ENCODE measurements around the gene TEX35. TPM values are rescaled to one million over a fixed set of nuclear protein-coding genes. Genes with fewer than 3 reads are reported as not detected.

Gene TEX35
- total and polyA plus RNA-seq, 4 donors, result not detected

DNA sequence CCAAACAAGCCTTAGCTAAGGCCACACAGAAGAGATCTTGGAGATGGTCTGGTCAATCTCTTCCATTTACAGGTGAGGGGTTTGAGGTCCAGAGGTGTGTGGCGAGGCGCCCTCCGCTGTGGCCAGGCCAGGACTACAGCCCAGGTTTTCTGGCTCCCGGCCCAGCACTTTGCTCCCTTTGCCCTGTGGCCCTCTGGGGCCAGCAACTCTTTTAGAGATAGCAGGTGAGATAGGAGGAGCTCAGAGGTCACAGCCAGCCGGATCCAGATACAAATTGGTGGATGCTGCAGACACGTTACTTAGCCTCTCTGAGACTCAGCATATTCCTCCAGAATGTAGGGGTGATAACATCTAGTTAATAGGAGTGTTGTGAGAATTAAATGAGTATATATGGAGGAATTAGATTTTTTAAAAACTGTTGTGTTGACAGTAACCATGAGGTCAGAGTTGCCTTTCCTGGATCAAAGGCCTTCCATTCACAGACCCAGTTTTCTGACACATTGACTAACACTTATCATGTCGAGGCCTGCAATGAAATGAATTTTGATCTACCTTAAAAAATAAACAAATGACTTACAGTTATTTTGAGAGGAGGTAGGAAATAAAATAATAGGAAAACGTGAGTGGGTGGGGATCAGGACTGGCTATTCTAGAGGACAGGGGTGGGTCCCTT is 16.6 kb downstream of the TEX35 start:
- no peak overlapping the region for H3K27ac ChIP-seq (ENCODE audit: low read depth in 1 of 2, low read length in 2 of 2)
- TF ChIP-seq HNF4A (conservative IDR thresholded peaks at IDR 0.05), result peak; percentile 87 to 93
- TF ChIP-seq, protein P1, sequence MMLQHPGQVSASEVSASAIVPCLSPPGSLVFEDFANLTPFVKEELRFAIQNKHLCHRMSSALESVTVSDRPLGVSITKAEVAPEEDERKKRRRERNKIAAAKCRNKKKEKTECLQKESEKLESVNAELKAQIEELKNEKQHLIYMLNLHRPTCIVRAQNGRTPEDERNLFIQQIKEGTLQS (IDR thresholded peaks at IDR 0.05), result no peak
- no peak for TF ChIP-seq FOXA1 (IDR thresholded peaks at IDR 0.05)
- peak; percentile 67 to 73 for TF ChIP-seq RAD21 (IDR thresholded peaks at IDR 0.05)
- TF ChIP-seq SP1 (IDR thresholded peaks at IDR 0.05), result peak; percentile 57
- TF ChIP-seq, protein P2, sequence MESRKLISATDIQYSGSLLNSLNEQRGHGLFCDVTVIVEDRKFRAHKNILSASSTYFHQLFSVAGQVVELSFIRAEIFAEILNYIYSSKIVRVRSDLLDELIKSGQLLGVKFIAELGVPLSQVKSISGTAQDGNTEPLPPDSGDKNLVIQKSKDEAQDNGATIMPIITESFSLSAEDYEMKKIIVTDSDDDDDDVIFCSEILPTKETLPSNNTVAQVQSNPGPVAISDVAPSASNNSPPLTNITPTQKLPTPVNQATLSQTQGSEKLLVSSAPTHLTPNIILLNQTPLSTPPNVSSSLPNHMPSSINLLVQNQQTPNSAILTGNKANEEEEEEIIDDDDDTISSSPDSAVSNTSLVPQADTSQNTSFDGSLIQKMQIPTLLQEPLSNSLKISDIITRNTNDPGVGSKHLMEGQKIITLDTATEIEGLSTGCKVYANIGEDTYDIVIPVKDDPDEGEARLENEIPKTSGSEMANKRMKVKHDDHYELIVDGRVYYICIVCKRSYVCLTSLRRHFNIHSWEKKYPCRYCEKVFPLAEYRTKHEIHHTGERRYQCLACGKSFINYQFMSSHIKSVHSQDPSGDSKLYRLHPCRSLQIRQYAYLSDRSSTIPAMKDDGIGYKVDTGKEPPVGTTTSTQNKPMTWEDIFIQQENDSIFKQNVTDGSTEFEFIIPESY (IDR thresholded peaks at IDR 0.05), result no peak
- TF ChIP-seq FOXA2 (IDR thresholded peaks at IDR 0.05), result no peak
- no peak for TF ChIP-seq TAF1 (conservative IDR thresholded peaks at IDR 0.05)
- TF ChIP-seq, protein P3, sequence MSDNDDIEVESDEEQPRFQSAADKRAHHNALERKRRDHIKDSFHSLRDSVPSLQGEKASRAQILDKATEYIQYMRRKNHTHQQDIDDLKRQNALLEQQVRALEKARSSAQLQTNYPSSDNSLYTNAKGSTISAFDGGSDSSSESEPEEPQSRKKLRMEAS (IDR thresholded peaks at IDR 0.05), result peak; percentile 34
- TF ChIP-seq, protein P4, sequence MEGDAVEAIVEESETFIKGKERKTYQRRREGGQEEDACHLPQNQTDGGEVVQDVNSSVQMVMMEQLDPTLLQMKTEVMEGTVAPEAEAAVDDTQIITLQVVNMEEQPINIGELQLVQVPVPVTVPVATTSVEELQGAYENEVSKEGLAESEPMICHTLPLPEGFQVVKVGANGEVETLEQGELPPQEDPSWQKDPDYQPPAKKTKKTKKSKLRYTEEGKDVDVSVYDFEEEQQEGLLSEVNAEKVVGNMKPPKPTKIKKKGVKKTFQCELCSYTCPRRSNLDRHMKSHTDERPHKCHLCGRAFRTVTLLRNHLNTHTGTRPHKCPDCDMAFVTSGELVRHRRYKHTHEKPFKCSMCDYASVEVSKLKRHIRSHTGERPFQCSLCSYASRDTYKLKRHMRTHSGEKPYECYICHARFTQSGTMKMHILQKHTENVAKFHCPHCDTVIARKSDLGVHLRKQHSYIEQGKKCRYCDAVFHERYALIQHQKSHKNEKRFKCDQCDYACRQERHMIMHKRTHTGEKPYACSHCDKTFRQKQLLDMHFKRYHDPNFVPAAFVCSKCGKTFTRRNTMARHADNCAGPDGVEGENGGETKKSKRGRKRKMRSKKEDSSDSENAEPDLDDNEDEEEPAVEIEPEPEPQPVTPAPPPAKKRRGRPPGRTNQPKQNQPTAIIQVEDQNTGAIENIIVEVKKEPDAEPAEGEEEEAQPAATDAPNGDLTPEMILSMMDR (IDR thresholded peaks at IDR 0.05; ENCODE audit: low read depth, low read length, missing input control), result peak; percentile 25
- peak; percentile 54 for TF ChIP-seq NR2F2 (IDR thresholded peaks at IDR 0.05)
- no peak for TF ChIP-seq GABPA (IDR thresholded peaks at IDR 0.05 in 1 of 2, conservative IDR thresholded peaks at IDR 0.05 in 1 of 2)
- TF ChIP-seq, protein P5, sequence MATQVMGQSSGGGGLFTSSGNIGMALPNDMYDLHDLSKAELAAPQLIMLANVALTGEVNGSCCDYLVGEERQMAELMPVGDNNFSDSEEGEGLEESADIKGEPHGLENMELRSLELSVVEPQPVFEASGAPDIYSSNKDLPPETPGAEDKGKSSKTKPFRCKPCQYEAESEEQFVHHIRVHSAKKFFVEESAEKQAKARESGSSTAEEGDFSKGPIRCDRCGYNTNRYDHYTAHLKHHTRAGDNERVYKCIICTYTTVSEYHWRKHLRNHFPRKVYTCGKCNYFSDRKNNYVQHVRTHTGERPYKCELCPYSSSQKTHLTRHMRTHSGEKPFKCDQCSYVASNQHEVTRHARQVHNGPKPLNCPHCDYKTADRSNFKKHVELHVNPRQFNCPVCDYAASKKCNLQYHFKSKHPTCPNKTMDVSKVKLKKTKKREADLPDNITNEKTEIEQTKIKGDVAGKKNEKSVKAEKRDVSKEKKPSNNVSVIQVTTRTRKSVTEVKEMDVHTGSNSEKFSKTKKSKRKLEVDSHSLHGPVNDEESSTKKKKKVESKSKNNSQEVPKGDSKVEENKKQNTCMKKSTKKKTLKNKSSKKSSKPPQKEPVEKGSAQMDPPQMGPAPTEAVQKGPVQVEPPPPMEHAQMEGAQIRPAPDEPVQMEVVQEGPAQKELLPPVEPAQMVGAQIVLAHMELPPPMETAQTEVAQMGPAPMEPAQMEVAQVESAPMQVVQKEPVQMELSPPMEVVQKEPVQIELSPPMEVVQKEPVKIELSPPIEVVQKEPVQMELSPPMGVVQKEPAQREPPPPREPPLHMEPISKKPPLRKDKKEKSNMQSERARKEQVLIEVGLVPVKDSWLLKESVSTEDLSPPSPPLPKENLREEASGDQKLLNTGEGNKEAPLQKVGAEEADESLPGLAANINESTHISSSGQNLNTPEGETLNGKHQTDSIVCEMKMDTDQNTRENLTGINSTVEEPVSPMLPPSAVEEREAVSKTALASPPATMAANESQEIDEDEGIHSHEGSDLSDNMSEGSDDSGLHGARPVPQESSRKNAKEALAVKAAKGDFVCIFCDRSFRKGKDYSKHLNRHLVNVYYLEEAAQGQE (IDR thresholded peaks at IDR 0.05), result no peak
- TF ChIP-seq YY1 (IDR thresholded peaks at IDR 0.05), result peak; percentile 39
- TF ChIP-seq JUND (IDR thresholded peaks at IDR 0.05), result peak in 1 of 2 donors; percentile 44
- TF ChIP-seq HNF4G (IDR thresholded peaks at IDR 0.05), result peak; percentile 51
- TF ChIP-seq RXRA (IDR thresholded peaks at IDR 0.05), result peak; percentile 45 to 79
- TF ChIP-seq EGR1 (IDR thresholded peaks at IDR 0.05; ENCODE audit: low read depth in 2 of 2), result no peak

More for the DNA sequence above, 16.6 kb downstream of the TEX35 start:
- peak; percentile 60 for DNase-seq (ENCODE audit: low spot score)
- Histone ChIP-seq H3K9ac (ENCODE audit: low read depth in 1 of 2, low read length in 2 of 2) (no peak overlapping the region), H3K36me3 (ENCODE audit: control insufficient read depth in 4 of 4, insufficient read depth in 3 of 4, low read depth in 1 of 4, low read length in 3 of 4) (no peaks in the 10 kb centered on the region), H3K9me3 (ENCODE audit: control insufficient read depth in 4 of 4, low read length in 3 of 4) (peaks cover 0 to under 1% (median 0%) of the 10 kb centered on the region in 4 donors), H3K27me3 (ENCODE audit: control insufficient read depth in 4 of 4, insufficient read depth in 4 of 4, low read length in 3 of 4) (no peaks in the 10 kb centered on the region), H3K4me1 (ENCODE audit: control insufficient read depth in 4 of 4, insufficient read depth in 4 of 4, low read length in 3 of 4) (peaks cover 0 to 17% (median 4%) of the 10 kb centered on the region in 4 donors), H3K4me3 (ENCODE audit: low read depth in 1 of 3, low read length in 3 of 3) (no peak overlapping the region)
- WGBS, result 36% methylated on average over 8 of the region's 8 CpGs
